Measurements from ENCODE around the gene SP6. TPM values are rescaled to one million over a fixed set of nuclear protein-coding genes. Genes with fewer than 3 reads are reported as not detected.

SP6 gene
- total and polyA plus RNA-seq, 2 of the 4 experiments (the other 2 are of a cell fraction): under 0.01 to 0.31 TPM

DNA sequence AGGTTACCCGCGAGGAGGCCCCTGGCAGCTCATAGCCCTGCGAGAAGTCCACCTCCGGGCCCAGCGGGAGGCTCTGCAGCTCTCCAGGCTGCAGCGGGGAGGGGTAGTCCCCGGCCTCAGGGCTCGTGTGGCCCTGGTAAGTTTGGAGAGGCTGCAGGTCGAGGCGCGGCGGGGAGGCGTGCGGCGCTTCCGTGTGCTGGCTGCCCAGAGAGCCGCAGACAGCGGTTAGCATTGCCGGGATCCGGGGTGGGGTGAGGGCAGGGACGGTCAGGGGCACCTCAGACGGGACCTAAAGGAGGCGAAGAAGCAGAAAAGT lies 2.8 kb downstream of the SP6 start:
- Histone ChIP-seq H3K56ac (ENCODE audit: extremely low read depth, insufficient read depth, low read length) (no peak overlapping the region), H3K18ac (ENCODE audit: low read depth, low read length) (no peak overlapping the region), H2BK120ac (ENCODE audit: low read depth, low read length) (no peak overlapping the region), H3K27ac (ENCODE audit: insufficient read depth, low read length) (no peak overlapping the region), H3K36me3 (ENCODE audit: control insufficient read depth, insufficient read depth, low read length) (no peaks in the 10 kb centered on the region), H3K14ac (replicated peaks; ENCODE audit: low read depth, low read length) (no peak overlapping the region), H3K27me3 (ENCODE audit: control insufficient read depth, insufficient read depth, low read length) (peaks cover 74% of the 10 kb centered on the region), H3K9me1 (ENCODE audit: insufficient read depth, low read length) (no peaks in the 10 kb centered on the region), H2AFZ (replicated peaks; ENCODE audit: low read length, poor library complexity) (no peak overlapping the region), H3K4me1 (ENCODE audit: control insufficient read depth, insufficient read depth, low read length) (no peaks in the 10 kb centered on the region), H4K91ac (ENCODE audit: insufficient read depth, low read depth, low read length) (no peak overlapping the region), H3K79me1 (ENCODE audit: low read depth in 1 of 2, low read length in 2 of 2) (no peaks in the 10 kb centered on the region), H3K9me3 (ENCODE audit: control insufficient read depth, insufficient read depth, low read length) (no peaks in the 10 kb centered on the region), H4K5ac (ENCODE audit: low read depth, low read length) (no peak overlapping the region), H3K4me2 (ENCODE audit: low read depth, low read length) (no peak overlapping the region), H2BK15ac (ENCODE audit: low read depth, low read length) (no peak overlapping the region), H3K4ac (ENCODE audit: low read depth, low read length) (no peak overlapping the region), H2AK9ac (replicated peaks; ENCODE audit: low read depth, low read length, poor library complexity) (no peak overlapping the region), H3K9ac (ENCODE audit: low read depth, low read length) (no peak overlapping the region), H2BK20ac (ENCODE audit: low read depth, low read length) (no peak overlapping the region), H2AK5ac (ENCODE audit: low read depth, low read length) (no peak overlapping the region), H3K23ac (ENCODE audit: low read depth, low read length) (no peak overlapping the region), H4K20me1 (ENCODE audit: insufficient read depth, low read length) (no peaks in the 10 kb centered on the region), H2BK5ac (ENCODE audit: low read depth, low read length, poor library complexity, severe bottlenecking) (no peak overlapping the region), H3K4me3 (ENCODE audit: insufficient read depth, low read depth, low read length) (no peak overlapping the region), H4K8ac (ENCODE audit: low read depth in 2 of 2, low read length in 2 of 2) (no peak overlapping the region)
- no peak for ATAC-seq (ENCODE audit: low read depth)
- TF ChIP-seq BHLHE40 (IDR thresholded peaks at IDR 0.05; ENCODE audit: low read depth, low read length) (no peak), CHD1 (IDR thresholded peaks at IDR 0.05; ENCODE audit: low read depth, low read length) (no peak), RCOR1 (IDR thresholded peaks at IDR 0.05; ENCODE audit: insufficient replicate concordance, low read length) (no peak), MAFK (IDR thresholded peaks at IDR 0.05; ENCODE audit: low read depth, low read length) (no peak)
- WGBS, 2 experiments (ENCODE audit: extremely low coverage in 2 of 2, insufficient read length in 1 of 2): 41% methylated on average over 5 of the region's 23 CpGs; no CpG with 5 or more reads in 1 of the 2 experiments
- intact Hi-C loops (cut with micrococcal nuclease): no loop called here
- no peak for DNase-seq
- POLR2A ChIA-PET (ENCODE audit: unreplicated experiment): no interaction called here
- CTCF ChIA-PET: interaction anchor here (2.0 kb wide), 1 partner anchor 41 kb away, joined by 6 read pairs; no protein-coding TSS in a partner anchor
- BruUV-seq (replicated peaks): no TSS peak
- in situ Hi-C loops (cut with MboI; ENCODE audit: low sequenced_read_pairs): no loop called here
- dilution Hi-C loops (cut with HindIII; ENCODE audit: low sequenced_read_pairs, unreplicated experiment): no loop called here
